Measurements from ENCODE around the gene PPIAL4G. TPM values are rescaled to one million over a fixed set of nuclear protein-coding genes. Genes with fewer than 3 reads are reported as not detected.
"Not testable (repeated sequence)": the region's sequence is repeated elsewhere in the genome, so short reads cannot be mapped to it uniquely, and the experiment has no call there.

PPIAL4G gene
- polyA plus RNA-seq (ENCODE audit: insufficient read length in 12 of 12): under 1 TPM in 2 of 12 donors, not detected in 10; 0.14 to 0.15 TPM
- long read RNA-seq, donor 1, partial matches to known transcripts: 0 of 1 reads
- long read RNA-seq, donor 1, other reads (novel, unspliced or antisense): 0 of 1 reads
- long read RNA-seq, donor 2: 0 reads
- long read RNA-seq, donor 3, partial matches to known transcripts: 0 of 1 reads
- long read RNA-seq, donor 3, other reads (novel, unspliced or antisense): 0 of 1 reads
- long read RNA-seq, donor 4: 0 reads
- long read RNA-seq, donor 5, partial matches to known transcripts: 0 of 1 reads
- long read RNA-seq, donor 5, other reads (novel, unspliced or antisense): 0 of 1 reads
- long read RNA-seq, donor 6: 0 reads
- long read RNA-seq, donor 7: 0 reads
- long read RNA-seq, donor 8: 0 reads
- long read RNA-seq, donor 9: 0 reads
- long read RNA-seq, donor 10: 0 reads
- long read RNA-seq, donor 11: 0 reads

- not testable (repeated sequence) for DNase-seq
Observed at GRCh38 chr1:148483029-148483428, at the start of gene PPIAL4G. TSS of gene PPIAL4G (minus strand) at chr1:148483302. CDS start at chr1:148483252, 50 bp downstream.

- DNase-seq: not testable (repeated sequence)
Observed at GRCh38 chr1:148532158-148532557, 49.1 kb upstream of the PPIAL4G start.

- not testable (repeated sequence) for DNase-seq
Observed at GRCh38 chr1:148529101-148529567, 46.0 kb upstream of the PPIAL4G start.

GRCh38 chr1:148528591-148528990 lies 45.5 kb upstream of the PPIAL4G start:
- not testable (repeated sequence) for DNase-seq

- not testable (repeated sequence) for DNase-seq
Observed at GRCh38 chr1:148526587-148526986, 43.5 kb upstream of the PPIAL4G start.

GRCh38 chr1:148523205-148524144 lies 40.4 kb upstream of the PPIAL4G start:
- DNase-seq: not testable (repeated sequence)

- DNase-seq: peak; percentile 86
Observed at GRCh38 chr1:148522561-148523204, 39.6 kb upstream of the PPIAL4G start.

- peak; percentile 71 for DNase-seq
Observed at GRCh38 chr1:148522072-148522471, 39.0 kb upstream of the PPIAL4G start.

GRCh38 chr1:148514310-148514709 lies 31.2 kb upstream of the PPIAL4G start:
- not testable (repeated sequence) for DNase-seq

- not testable (repeated sequence) for DNase-seq
Observed at GRCh38 chr1:148512571-148513184, 29.6 kb upstream of the PPIAL4G start.

GRCh38 chr1:148493933-148494332 lies 10.8 kb upstream of the PPIAL4G start:
- DNase-seq: not testable (repeated sequence)

- DNase-seq: not testable (repeated sequence)
Observed at GRCh38 chr1:148481134-148481533, 2.0 kb downstream of the PPIAL4G start.

- DNase-seq: not testable (repeated sequence)
Observed at GRCh38 chr1:148459694-148460093, 23.4 kb downstream of the PPIAL4G start.

- peak; percentile 29 for DNase-seq
Observed at GRCh38 chr1:148458901-148459581, 24.1 kb downstream of the PPIAL4G start.

- not testable (repeated sequence) for DNase-seq
Observed at GRCh38 chr1:148458398-148458797, 24.7 kb downstream of the PPIAL4G start.

GRCh38 chr1:148452845-148453244 lies 30.3 kb downstream of the PPIAL4G start:
- not testable (repeated sequence) for DNase-seq

- not testable (repeated sequence) for DNase-seq
Observed at GRCh38 chr1:148439654-148440325, 43.3 kb downstream of the PPIAL4G start.

GRCh38 chr1:148435406-148435805 lies 47.7 kb downstream of the PPIAL4G start:
- DNase-seq: no peak

- no peak for DNase-seq
Observed at GRCh38 chr1:148434832-148435231, 48.3 kb downstream of the PPIAL4G start.

GRCh38 chr1:148432916-148433317 lies 50.2 kb downstream of the PPIAL4G start:
- DNase-seq: not testable (repeated sequence)
